ENCODE data around the gene EZH2. TPM values are rescaled to one million over a fixed set of nuclear protein-coding genes. Genes with fewer than 3 reads are reported as not detected.

The EZH2 gene
- total RNA-seq, 6 experiments from 2014 or later: 1.2 to 4.2 (median 1.9) TPM

DNA sequence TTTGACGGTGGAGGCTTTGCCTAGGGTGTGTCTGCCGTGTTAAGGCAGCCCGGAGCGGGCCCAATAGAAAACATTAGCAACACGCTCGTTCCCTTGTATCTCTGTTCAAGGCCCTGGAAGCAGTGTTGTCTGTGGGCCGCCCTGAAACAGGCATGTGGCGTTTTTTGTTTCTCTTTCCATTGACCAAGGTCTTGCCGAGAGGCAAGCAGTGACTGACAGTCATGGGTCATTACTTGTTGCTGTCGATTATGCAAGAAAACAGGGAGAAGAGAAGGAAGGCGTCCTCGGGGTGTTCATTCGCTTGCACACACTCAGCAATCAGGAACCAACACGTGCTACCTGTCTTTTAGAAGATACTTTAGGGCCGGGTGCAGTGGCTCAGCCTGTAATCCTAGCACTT lies 92.5 kb downstream of the EZH2 start:
- intact Hi-C loops (cut with DNase I): no loop called here
- DNase-seq: no peak
- Histone ChIP-seq H3K36me3 (peaks cover 4 to 93% (median 33%) of the 10 kb centered on the region in 4 donors), H3K9me3 (no peaks in the 10 kb centered on the region), H3K27ac (no peak overlapping the region), H3K4me3 (no peak overlapping the region), H3K4me1 (no peaks in the 10 kb centered on the region), H3K27me3 (no peaks in the 10 kb centered on the region)
- no peak for TF ChIP-seq CTCF (IDR thresholded peaks at IDR 0.05)
- no peak for TF ChIP-seq POLR2A (IDR thresholded peaks at IDR 0.05)
- WGBS (ENCODE audit: insufficient coverage, low coverage, low lambda C conversion rate, missing lambda C conversion rate): 84% methylated on average over 12 of the region's 15 CpGs
- no peak for ATAC-seq

- no peak for DNase-seq
- intact Hi-C loops (cut with DNase I): no loop called here
- no peak for TF ChIP-seq POLR2A (IDR thresholded peaks at IDR 0.05)
- TF ChIP-seq CTCF (IDR thresholded peaks at IDR 0.05): no peak
- Histone ChIP-seq H3K27ac (no peak overlapping the region), H3K4me3 (no peak overlapping the region), H3K9me3 (no peaks in the 10 kb centered on the region), H3K36me3 (peaks cover 4 to 93% (median 32%) of the 10 kb centered on the region in 4 donors), H3K4me1 (no peaks in the 10 kb centered on the region), H3K27me3 (no peaks in the 10 kb centered on the region)
- no peak for ATAC-seq
- WGBS (ENCODE audit: insufficient coverage, low coverage, low lambda C conversion rate, missing lambda C conversion rate): 100% methylated on average over 2 of the region's 2 CpGs
Observed at GRCh38 chr7:148790850-148791249, 93.2 kb downstream of the EZH2 start.

GRCh38 chr7:148790131-148790726 lies 93.9 kb downstream of the EZH2 start:
- 82% methylated on average over 8 of the region's 8 CpGs for WGBS (ENCODE audit: insufficient coverage, low coverage, low lambda C conversion rate, missing lambda C conversion rate)
- TF ChIP-seq CTCF (IDR thresholded peaks at IDR 0.05) (no peak), POLR2A (IDR thresholded peaks at IDR 0.05) (no peak)

DNA sequence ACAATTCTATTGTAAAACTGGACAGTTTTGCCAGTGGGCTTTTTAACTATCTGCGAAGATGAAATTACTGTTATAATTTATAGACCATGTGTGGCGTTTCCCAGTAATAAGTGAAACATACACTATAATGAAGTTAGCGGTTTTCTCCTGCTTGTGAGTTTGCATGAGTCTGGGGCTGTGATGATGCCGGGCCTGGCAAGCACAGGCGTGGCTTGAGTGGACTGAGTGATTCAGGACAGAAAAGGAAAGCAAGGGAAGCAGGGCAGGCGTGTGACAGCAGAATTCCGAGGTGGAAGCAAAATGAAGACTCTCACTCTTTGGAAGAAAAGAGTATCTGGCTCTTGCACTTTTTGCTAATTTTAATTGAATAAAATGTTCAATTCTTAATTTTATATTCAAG lies 94.9 kb downstream of the EZH2 start:
- 94% methylated on average over 7 of the region's 7 CpGs for WGBS (ENCODE audit: insufficient coverage, low coverage, low lambda C conversion rate, missing lambda C conversion rate)
- TF ChIP-seq CTCF (IDR thresholded peaks at IDR 0.05): no peak
- no peak for TF ChIP-seq POLR2A (IDR thresholded peaks at IDR 0.05)
- Histone ChIP-seq H3K27ac (no peak overlapping the region), H3K27me3 (no peaks in the 10 kb centered on the region), H3K36me3 (peaks cover 4 to 90% (median 32%) of the 10 kb centered on the region in 4 donors), H3K4me3 (no peak overlapping the region), H3K9me3 (no peaks in the 10 kb centered on the region), H3K4me1 (no peaks in the 10 kb centered on the region)
- intact Hi-C loops (cut with DNase I): no loop called here
- no peak for ATAC-seq
- DNase-seq: no peak

More at GRCh38 chr7:148790131-148790726, 93.9 kb downstream of the EZH2 start:
- intact Hi-C loops (cut with DNase I): no loop called here
- DNase-seq (no peak), ATAC-seq (no peak)
- Histone ChIP-seq H3K4me3 (no peak overlapping the region), H3K36me3 (peaks cover 4 to 90% (median 31%) of the 10 kb centered on the region in 4 donors), H3K4me1 (no peaks in the 10 kb centered on the region), H3K27me3 (no peaks in the 10 kb centered on the region), H3K9me3 (no peaks in the 10 kb centered on the region), H3K27ac (no peak overlapping the region)

Measured in right lobe of liver (tissue), 6 donors.